HEK293 (cell line): ENCODE measurements around the gene GIGYF1.

Experiments
- OSR2 ChIP-seq: fragments of 450-650 bp; formaldehyde crosslinking; IDR thresholded peaks from 2 replicates; pipeline ENCODE4 v1.5.1; 2016; ENCODE audit warnings: missing biosample characterization, missing genetic modification characterization
- ZNF112 ChIP-seq: fragments of 450-650 bp; formaldehyde crosslinking; IDR thresholded peaks from 2 replicates; pipeline ENCODE4 v1.5.0; 2017; ENCODE audit warnings: missing biosample characterization, missing genetic modification characterization
- ZNF274 ChIP-seq, 2 experiments: fragments of 200-500 bp in 1 of 2; fragments of 450-650 bp in 1 of 2; sonication (Bioruptor generic) in 1 of 2; formaldehyde crosslinking in 1 of 2; IDR thresholded peaks; 2 replicates each; pipeline versions ENCODE4 v1.5.1 to v1.6.1; 2014 to 2016; ENCODE audit warnings: borderline replicate concordance in 1 of 2, inconsistent platforms in 1 of 2, low read length in 1 of 2, missing biosample characterization in 1 of 2, missing genetic modification characterization in 1 of 2
- ZNF747 ChIP-seq: fragments of 450-650 bp; formaldehyde crosslinking; IDR thresholded peaks from 2 replicates; pipeline ENCODE4 v1.5.1; 2016; ENCODE audit warnings: missing biosample characterization, missing genetic modification characterization
- TF ChIP-seq, protein P1 (sequence below): fragments of 450-650 bp; formaldehyde crosslinking; IDR thresholded peaks from 2 replicates; pipeline ENCODE4 v1.5.1; 2016; ENCODE audit warnings: missing biosample characterization, missing genetic modification characterization, low read depth
- TF ChIP-seq, protein P2 (sequence below): fragments of 450-650 bp; formaldehyde crosslinking; IDR thresholded peaks from 2 replicates; pipeline ENCODE4 v1.5.1; 2016; ENCODE audit warnings: missing biosample characterization, missing genetic modification characterization
- TF ChIP-seq, protein P3 (sequence below): fragments of 450-650 bp; formaldehyde crosslinking; IDR thresholded peaks from 2 replicates; pipeline ENCODE4 v1.5.1; 2016; ENCODE audit warnings: missing biosample characterization, missing genetic modification characterization
- TF ChIP-seq, protein P4 (sequence below): fragments of 450-650 bp; formaldehyde crosslinking; IDR thresholded peaks from 2 replicates; pipeline ENCODE4 v1.5.1; 2016; ENCODE audit warnings: missing biosample characterization, missing genetic modification characterization

DNA sequence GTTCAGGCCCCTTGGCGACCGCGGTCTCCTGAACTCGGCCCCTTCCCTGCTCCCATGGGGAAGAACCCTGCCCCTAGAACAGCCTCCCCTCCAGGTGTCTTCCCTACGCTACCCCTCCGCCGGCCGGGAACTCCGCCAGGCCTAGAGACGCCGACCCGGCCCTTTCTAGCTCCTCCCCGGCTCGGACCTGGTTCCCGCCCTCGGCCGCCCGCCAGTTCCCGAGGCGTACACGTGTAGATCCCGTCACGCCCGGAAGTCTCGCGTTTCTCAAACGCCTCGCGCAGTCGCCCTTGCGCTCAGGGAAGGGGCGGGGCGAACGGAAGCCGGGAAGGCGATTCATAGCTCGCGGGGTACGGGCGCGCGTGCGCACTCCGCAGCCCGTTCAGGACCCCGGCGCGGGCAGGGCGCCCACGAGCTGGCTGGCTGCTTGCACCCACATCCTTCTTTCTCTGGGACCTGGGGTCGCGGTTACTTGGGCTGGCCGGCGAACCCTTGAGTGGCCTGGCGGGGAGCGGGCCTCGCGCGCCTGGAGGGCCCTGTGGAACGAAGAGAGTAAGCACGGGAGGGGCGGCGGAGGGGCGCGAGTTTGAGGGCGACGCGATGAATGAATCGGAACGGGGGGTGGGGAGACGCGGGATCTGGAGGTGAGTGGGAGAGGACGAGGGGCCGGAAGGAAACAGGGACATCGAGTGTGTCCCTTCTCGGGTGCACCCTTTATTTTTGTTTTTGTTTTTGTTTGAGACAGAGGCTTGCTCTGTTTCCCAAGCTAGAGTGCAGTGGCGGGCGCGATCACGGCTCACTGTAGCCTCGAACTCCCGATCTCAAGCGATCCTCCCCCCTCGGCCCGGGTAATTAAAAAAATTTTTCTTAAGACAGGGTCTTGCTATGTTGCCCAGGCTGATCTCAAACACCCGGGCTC, 12.0 kb upstream of the GIGYF1 start, which contains the start of gene POP7:
- no peak for TF ChIP-seq OSR2
- no peak for TF ChIP-seq ZNF747 (tag by site-specific recombination)
- TF ChIP-seq, protein P1, sequence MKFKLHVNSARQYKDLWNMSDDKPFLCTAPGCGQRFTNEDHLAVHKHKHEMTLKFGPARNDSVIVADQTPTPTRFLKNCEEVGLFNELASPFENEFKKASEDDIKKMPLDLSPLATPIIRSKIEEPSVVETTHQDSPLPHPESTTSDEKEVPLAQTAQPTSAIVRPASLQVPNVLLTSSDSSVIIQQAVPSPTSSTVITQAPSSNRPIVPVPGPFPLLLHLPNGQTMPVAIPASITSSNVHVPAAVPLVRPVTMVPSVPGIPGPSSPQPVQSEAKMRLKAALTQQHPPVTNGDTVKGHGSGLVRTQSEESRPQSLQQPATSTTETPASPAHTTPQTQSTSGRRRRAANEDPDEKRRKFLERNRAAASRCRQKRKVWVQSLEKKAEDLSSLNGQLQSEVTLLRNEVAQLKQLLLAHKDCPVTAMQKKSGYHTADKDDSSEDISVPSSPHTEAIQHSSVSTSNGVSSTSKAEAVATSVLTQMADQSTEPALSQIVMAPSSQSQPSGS (tag by site-specific recombination) = no peak
- no peak for TF ChIP-seq ZNF112 (tag by site-specific recombination)
- TF ChIP-seq, protein P2, sequence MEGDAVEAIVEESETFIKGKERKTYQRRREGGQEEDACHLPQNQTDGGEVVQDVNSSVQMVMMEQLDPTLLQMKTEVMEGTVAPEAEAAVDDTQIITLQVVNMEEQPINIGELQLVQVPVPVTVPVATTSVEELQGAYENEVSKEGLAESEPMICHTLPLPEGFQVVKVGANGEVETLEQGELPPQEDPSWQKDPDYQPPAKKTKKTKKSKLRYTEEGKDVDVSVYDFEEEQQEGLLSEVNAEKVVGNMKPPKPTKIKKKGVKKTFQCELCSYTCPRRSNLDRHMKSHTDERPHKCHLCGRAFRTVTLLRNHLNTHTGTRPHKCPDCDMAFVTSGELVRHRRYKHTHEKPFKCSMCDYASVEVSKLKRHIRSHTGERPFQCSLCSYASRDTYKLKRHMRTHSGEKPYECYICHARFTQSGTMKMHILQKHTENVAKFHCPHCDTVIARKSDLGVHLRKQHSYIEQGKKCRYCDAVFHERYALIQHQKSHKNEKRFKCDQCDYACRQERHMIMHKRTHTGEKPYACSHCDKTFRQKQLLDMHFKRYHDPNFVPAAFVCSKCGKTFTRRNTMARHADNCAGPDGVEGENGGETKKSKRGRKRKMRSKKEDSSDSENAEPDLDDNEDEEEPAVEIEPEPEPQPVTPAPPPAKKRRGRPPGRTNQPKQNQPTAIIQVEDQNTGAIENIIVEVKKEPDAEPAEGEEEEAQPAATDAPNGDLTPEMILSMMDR = no peak
- TF ChIP-seq, protein P3, sequence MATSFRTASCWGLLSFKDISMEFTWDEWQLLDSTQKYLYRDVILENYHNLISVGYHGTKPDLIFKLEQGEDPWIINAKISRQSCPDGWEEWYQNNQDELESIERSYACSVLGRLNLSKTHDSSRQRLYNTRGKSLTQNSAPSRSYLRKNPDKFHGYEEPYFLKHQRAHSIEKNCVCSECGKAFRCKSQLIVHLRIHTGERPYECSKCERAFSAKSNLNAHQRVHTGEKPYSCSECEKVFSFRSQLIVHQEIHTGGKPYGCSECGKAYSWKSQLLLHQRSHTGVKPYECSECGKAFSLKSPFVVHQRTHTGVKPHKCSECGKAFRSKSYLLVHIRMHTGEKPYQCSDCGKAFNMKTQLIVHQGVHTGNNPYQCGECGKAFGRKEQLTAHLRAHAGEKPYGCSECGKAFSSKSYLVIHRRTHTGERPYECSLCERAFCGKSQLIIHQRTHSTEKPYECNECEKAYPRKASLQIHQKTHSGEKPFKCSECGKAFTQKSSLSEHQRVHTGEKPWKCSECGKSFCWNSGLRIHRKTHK (tag by site-specific recombination) = no peak
- TF ChIP-seq, protein P4, sequence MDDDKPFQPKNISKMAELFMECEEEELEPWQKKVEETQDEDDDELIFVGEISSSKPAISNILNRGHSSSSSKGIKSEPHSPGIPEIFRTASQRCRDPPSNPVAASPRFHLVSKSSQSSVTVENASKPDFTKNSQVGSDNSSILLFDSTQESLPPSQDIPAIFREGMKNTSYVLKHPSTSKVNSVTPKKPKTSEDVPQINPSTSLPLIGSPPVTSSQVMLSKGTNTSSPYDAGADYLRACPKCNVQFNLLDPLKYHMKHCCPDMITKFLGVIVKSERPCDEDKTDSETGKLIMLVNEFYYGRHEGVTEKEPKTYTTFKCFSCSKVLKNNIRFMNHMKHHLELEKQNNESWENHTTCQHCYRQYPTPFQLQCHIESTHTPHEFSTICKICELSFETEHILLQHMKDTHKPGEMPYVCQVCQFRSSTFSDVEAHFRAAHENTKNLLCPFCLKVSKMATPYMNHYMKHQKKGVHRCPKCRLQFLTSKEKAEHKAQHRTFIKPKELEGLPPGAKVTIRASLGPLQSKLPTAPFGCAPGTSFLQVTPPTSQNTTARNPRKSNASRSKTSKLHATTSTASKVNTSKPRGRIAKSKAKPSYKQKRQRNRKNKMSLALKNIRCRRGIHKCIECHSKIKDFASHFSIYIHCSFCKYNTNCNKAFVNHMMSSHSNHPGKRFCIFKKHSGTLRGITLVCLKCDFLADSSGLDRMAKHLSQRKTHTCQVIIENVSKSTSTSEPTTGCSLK (tag by site-specific recombination) = no peak
- no peak for TF ChIP-seq ZNF274 (IDR thresholded peaks at IDR 0.05; ENCODE audit: low read length)
- no peak for TF ChIP-seq ZNF274 (tag by site-specific recombination; IDR thresholded peaks at IDR 0.05; ENCODE audit: borderline replicate concordance)
